SH-SY5Y (cell line): Measurements from ENCODE around the gene GARRE1.

ENCODE experiments used
- GATA2 ChIP-seq: IDR thresholded peaks from 2 replicates; pipeline ENCODE4 v1.6.1; 2011; ENCODE audit warnings: mild to moderate bottlenecking, low read depth, low read length
- GATA3 ChIP-seq: IDR thresholded peaks from 2 replicates; pipeline ENCODE4 v1.6.1; 2011; ENCODE audit warnings: low read depth, mild to moderate bottlenecking, low read length, moderate library complexity

DNA sequence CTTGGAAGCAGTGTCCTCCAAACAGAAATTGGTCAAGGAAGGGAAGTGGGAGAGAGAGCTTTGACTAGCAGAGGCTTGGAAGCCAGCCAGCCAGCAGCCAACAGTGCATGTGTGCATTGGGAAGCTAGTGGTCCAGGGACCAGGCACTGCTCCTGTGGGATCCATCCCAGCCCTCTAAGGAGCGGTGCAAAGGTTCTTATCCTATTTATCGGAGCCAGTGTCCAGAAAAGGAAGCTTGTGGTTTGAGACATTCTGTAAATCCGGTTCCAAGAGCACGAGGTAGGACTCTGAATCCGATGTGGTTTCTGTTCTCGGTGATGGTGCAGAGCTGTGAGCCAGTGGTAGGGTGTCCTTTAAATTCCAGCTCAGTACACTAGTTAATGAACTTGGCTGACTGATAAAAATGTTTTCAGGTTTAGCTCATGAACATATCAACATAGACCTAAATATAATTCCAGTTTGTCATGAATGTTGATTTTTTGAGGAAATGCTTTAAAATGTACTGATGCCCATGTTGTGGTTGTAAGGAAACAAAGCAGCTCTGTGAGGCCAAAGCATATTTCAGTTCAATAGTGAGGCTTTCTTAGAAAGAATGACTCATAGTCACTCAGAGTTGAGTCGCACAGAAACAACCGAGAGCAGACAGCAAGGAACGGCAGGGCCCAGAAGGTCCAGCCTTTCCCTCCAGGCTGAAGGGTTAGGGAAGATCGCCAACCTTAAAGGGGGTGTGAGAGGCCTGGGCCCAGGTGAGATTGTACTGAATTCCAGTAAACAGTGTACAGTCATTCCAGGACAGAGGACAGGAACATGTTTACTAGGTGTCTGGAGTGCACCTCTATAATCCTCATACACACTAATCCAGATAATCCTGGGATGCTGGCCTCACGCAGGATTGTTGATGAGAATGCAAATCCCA lies 21.5 kb upstream of the GARRE1 start:
- TF ChIP-seq GATA2 (no peak), GATA3 (no peak)
